HepG2 (cell line): ENCODE measurements around the gene PLEKHH3. TPM values are rescaled to one million over a fixed set of nuclear protein-coding genes. Genes with fewer than 3 reads are reported as not detected.
A peak's percentile ranks its signal among the peaks of the same experiment; 100 is the strongest.

Experiments used
- ARNT2 ChIP-seq: sonication (generic); formaldehyde crosslinking; IDR thresholded peaks from 2 replicates; pipeline ENCODE4 v1.8.0; 2022; ENCODE audit warnings: mild to moderate bottlenecking, low read depth, missing genetic modification reagents, moderate library complexity
- EZH2 ChIP-seq: conservative IDR thresholded peaks from 2 replicates; pipeline ENCODE4 v1.6.1; 2012; ENCODE audit warnings: mild to moderate bottlenecking, low read depth, low read length, moderate library complexity
- HNRNPLL ChIP-seq: fragments of 200-400 bp; formaldehyde crosslinking; IDR thresholded peaks from 2 replicates; pipeline ENCODE4 v1.6.1; 2017; ENCODE audit warnings: mild to moderate bottlenecking, low read depth, low read length; ENCODE audit not compliant: poor library complexity, severe bottlenecking
- ISL2 ChIP-seq: sonication (generic); formaldehyde crosslinking; IDR thresholded peaks from 2 replicates; pipeline ENCODE4 v1.5.0; 2020; ENCODE audit warnings: missing genetic modification reagents
- KLF6 ChIP-seq: IDR thresholded peaks from 2 replicates; pipeline ENCODE4 v1.8.0; 2016; ENCODE audit warnings: missing biosample characterization, missing genetic modification reagents
- NFKB2 ChIP-seq: sonication (generic); formaldehyde crosslinking; IDR thresholded peaks from 2 replicates; pipeline ENCODE4 v1.4.0; 2020; ENCODE audit warnings: missing genetic modification reagents, borderline replicate concordance
- TBX2 ChIP-seq: sonication (generic); formaldehyde crosslinking; IDR thresholded peaks from 2 replicates; pipeline ENCODE4 v1.5.0; 2020; ENCODE audit warnings: missing genetic modification reagents, mild to moderate bottlenecking, borderline replicate concordance
- ZFY ChIP-seq: sonication (generic); formaldehyde crosslinking; IDR thresholded peaks from 2 replicates; pipeline ENCODE4 v1.4.0; 2020; ENCODE audit warnings: missing genetic modification reagents
- ZNF276 ChIP-seq: sonication (generic); formaldehyde crosslinking; IDR thresholded peaks from 2 replicates; pipeline ENCODE4 v1.4.0; 2020; ENCODE audit warnings: mild to moderate bottlenecking, low read depth, missing genetic modification reagents
- ZNF691 ChIP-seq: sonication (generic); formaldehyde crosslinking; IDR thresholded peaks from 2 replicates; pipeline ENCODE4 v1.4.0; 2020; ENCODE audit warnings: missing genetic modification reagents, low read depth, mild to moderate bottlenecking, borderline replicate concordance
- polyA plus RNA-seq, 8 experiments: library from polyadenylated mRNA; depleted of rRNA in 3 of 8; stranded (reverse) in 7 of 8; unstranded in 1 of 8; fragments of >200 nt; fragmentation: Illumina TruSeq in 4 of 8; extraction: Trizol in 4 of 8; gene quantifications; 2 replicates each; pipeline versions ENCODE4 v1.2.1 to v1.2.3, GENCODE V29; 2011 to 2016; ENCODE audit warnings: low read depth in 4 of 8, missing spikeins in 1 of 8, mixed read lengths in 1 of 8; ENCODE audit not compliant: insufficient read depth in 1 of 8
- total RNA-seq, 5 experiments: library from RNA; depleted of rRNA; stranded (reverse); fragments of >200 nt; fragmentation: Illumina TruSeq; extraction: Trizol; gene quantifications; 2 replicates each; pipeline ENCODE4 v1.2.3, GENCODE V29; 2016; ENCODE audit warnings: low read depth in 1 of 5
- TF ChIP-seq, protein P1 (sequence below): sonication (generic); formaldehyde crosslinking; IDR thresholded peaks from 2 replicates; pipeline ENCODE4 v1.4.0; 2020; ENCODE audit warnings: missing genetic modification reagents
- TF ChIP-seq, protein P2 (sequence below): sonication (generic); formaldehyde crosslinking; IDR thresholded peaks from 2 replicates; pipeline ENCODE4 v1.4.0; 2020; ENCODE audit warnings: missing genetic modification reagents, borderline replicate concordance
- TF ChIP-seq, protein P3 (sequence below): sonication (generic); formaldehyde crosslinking; IDR thresholded peaks from 2 replicates; pipeline ENCODE4 v1.4.0; 2020; ENCODE audit warnings: missing genetic modification reagents, borderline replicate concordance

The PLEKHH3 gene
- total and polyA plus RNA-seq, 2 of the 13 experiments (the other 11 are each of a cell fraction or from before 2014, with no cell fraction given): 6.0 to 19.9 TPM

- peak; percentile 74 for TF ChIP-seq TBX2 (CRISPR knock-in tag)
- TF ChIP-seq, protein P1, sequence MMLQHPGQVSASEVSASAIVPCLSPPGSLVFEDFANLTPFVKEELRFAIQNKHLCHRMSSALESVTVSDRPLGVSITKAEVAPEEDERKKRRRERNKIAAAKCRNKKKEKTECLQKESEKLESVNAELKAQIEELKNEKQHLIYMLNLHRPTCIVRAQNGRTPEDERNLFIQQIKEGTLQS (CRISPR knock-in tag): no peak; the same call in 1 of the 2 replicates
- TF ChIP-seq, protein P2, sequence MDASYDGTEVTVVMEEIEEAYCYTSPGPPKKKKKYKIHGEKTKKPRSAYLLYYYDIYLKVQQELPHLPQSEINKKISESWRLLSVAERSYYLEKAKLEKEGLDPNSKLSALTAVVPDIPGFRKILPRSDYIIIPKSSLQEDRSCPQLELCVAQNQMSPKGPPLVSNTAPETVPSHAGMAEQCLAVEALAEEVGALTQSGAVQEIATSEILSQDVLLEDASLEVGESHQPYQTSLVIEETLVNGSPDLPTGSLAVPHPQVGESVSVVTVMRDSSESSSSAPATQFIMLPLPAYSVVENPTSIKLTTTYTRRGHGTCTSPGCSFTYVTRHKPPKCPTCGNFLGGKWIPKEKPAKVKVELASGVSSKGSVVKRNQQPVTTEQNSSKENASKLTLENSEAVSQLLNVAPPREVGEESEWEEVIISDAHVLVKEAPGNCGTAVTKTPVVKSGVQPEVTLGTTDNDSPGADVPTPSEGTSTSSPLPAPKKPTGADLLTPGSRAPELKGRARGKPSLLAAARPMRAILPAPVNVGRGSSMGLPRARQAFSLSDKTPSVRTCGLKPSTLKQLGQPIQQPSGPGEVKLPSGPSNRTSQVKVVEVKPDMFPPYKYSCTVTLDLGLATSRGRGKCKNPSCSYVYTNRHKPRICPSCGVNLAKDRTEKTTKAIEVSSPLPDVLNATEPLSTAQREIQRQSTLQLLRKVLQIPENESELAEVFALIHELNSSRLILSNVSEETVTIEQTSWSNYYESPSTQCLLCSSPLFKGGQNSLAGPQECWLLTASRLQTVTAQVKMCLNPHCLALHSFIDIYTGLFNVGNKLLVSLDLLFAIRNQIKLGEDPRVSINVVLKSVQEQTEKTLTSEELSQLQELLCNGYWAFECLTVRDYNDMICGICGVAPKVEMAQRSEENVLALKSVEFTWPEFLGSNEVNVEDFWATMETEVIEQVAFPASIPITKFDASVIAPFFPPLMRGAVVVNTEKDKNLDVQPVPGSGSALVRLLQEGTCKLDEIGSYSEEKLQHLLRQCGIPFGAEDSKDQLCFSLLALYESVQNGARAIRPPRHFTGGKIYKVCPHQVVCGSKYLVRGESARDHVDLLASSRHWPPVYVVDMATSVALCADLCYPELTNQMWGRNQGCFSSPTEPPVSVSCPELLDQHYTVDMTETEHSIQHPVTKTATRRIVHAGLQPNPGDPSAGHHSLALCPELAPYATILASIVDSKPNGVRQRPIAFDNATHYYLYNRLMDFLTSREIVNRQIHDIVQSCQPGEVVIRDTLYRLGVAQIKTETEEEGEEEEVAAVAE (CRISPR knock-in tag): peak; percentile 67; the same call in 1 of the 2 replicates
- peak; percentile 12; the same call in 1 of the 2 replicates for TF ChIP-seq ZNF276
- TF ChIP-seq ISL2: peak; percentile 21; the same call in 1 of the 2 replicates
- TF ChIP-seq, protein P3, sequence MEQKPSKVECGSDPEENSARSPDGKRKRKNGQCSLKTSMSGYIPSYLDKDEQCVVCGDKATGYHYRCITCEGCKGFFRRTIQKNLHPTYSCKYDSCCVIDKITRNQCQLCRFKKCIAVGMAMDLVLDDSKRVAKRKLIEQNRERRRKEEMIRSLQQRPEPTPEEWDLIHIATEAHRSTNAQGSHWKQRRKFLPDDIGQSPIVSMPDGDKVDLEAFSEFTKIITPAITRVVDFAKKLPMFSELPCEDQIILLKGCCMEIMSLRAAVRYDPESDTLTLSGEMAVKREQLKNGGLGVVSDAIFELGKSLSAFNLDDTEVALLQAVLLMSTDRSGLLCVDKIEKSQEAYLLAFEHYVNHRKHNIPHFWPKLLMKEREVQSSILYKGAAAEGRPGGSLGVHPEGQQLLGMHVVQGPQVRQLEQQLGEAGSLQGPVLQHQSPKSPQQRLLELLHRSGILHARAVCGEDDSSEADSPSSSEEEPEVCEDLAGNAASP: peak; percentile 57; the same call in 1 of the 2 replicates
- peak; percentile 83; the same call in 1 of the 2 replicates for TF ChIP-seq NFKB2 (CRISPR knock-in tag)
- peak; percentile 23; the same call in 1 of the 2 replicates for TF ChIP-seq ZNF691 (CRISPR knock-in tag)
- peak; percentile 87; the same call in 1 of the 2 replicates for TF ChIP-seq KLF6 (CRISPR knock-in tag)
- TF ChIP-seq EZH2: no peak
- TF ChIP-seq ZFY (CRISPR knock-in tag): peak; percentile 82
- peak; percentile 48; the same call in 1 of the 2 replicates for TF ChIP-seq ARNT2
- peak; percentile 43 for TF ChIP-seq HNRNPLL
These were observed 1.4 kb upstream of the PLEKHH3 start (continued) for GRCh38 chr17:42677921-42678781.
